K562 (cell line): ENCODE data around the gene DAZAP1. TPM values are rescaled to one million over a fixed set of nuclear protein-coding genes. Genes with fewer than 3 reads are reported as not detected.

Experiments
- ATAC-seq: fragments of 200-7000 bp; cut with Tn5 transposase; 3 replicates; pipeline ENCODE4 v1.9.1; 2020; ENCODE audit warnings: moderate library complexity
- BruUV-seq: library from RNA; stranded (reverse); fragments of 400-500 nt; replicated peaks from 2 replicates; lab custom pipeline; 2021; lab: Mats Ljungman, UMichigan
- CTCF ChIA-PET: fragments of 300-600 bp; formaldehyde crosslinking; extraction: SDS; loops from one replicate; lab custom pipeline; 2021; ENCODE audit warnings: low intra/inter-chr PET ratio; lab: Yijun Ruan, JAX
- POLR2A ChIA-PET: fragments of 300-600, 350-650 bp; sonication (Branson Sonifier 250); formaldehyde crosslinking; extraction: SDS; loops from one replicate; lab custom pipeline; 2021; ENCODE audit warnings: antibody characterized with exemption, inconsistent platforms; lab: Yijun Ruan, JAX
- DNase-seq, 4 experiments: peaks; one replicate each; pipeline versions ENCODE4 v3.0.0 to v3.0.0-alpha.2; 2011 to 2018; ENCODE audit warnings: low spot score in 3 of 4, mixed read lengths in 3 of 4; ENCODE audit errors: extremely low read depth in 1 of 4
- FAIRE-seq: peaks from 2 replicates; lab custom pipeline; 2011; peaks lifted over from hg19 to GRCh38; lab: Jason Lieb, UNC
- H2AFZ ChIP-seq: 2 replicates; pipeline ENCODE4 v1.6.0; 2011; ENCODE audit warnings: low read depth, low read length, control low read depth, inconsistent platforms
- H3K27ac ChIP-seq: fragments of 200-600 bp; 3 replicates; pipeline ENCODE4 v1.8.0; 2011; ENCODE audit warnings: low read depth, mild to moderate bottlenecking, control low read depth, inconsistent platforms, low read length, moderate library complexity, mixed read lengths; ENCODE audit errors: extremely low read depth
- H3K27me3 ChIP-seq, 2 experiments: fragments of 300-600 bp in 1 of 2; 2 replicates in 1 of 2; 3 replicates in 1 of 2; pipeline versions ENCODE4 v1.6.0 to v1.8.0; 2011; ENCODE audit warnings: inconsistent platforms in 2 of 2, low read length in 2 of 2, mild to moderate bottlenecking in 1 of 2, mixed read lengths in 1 of 2, moderate library complexity in 1 of 2; ENCODE audit not compliant: control insufficient read depth in 2 of 2, insufficient read depth in 2 of 2
- H3K36me3 ChIP-seq: fragments of 300-600 bp; 3 replicates; pipeline ENCODE4 v1.8.0; 2011; ENCODE audit warnings: mild to moderate bottlenecking, low read length, inconsistent platforms; ENCODE audit not compliant: control insufficient read depth, insufficient read depth
- H3K4me1 ChIP-seq, 2 experiments: fragments of 200-600 bp in 1 of 2; replicated peaks in 1 of 2; 2 replicates in 1 of 2; 3 replicates in 1 of 2; pipeline versions ENCODE4 v1.5.1 to v1.8.0; 2011; ENCODE audit warnings: inconsistent platforms in 2 of 2, low read length in 2 of 2, mild to moderate bottlenecking in 1 of 2, mixed read lengths in 1 of 2, moderate library complexity in 1 of 2; ENCODE audit not compliant: control insufficient read depth in 2 of 2, insufficient read depth in 2 of 2
- H3K4me2 ChIP-seq: 2 replicates; pipeline ENCODE4 v1.6.1; 2011; ENCODE audit warnings: low read length, control low read depth, inconsistent platforms, mixed read lengths; ENCODE audit not compliant: insufficient read depth
- H3K4me3 ChIP-seq: fragments of 200-600 bp; sonication (generic), shearing (Covaris generic); 2 replicates; pipeline ENCODE4 v1.5.1; 2016; ENCODE audit warnings: control low read depth, inconsistent platforms
- H3K79me2 ChIP-seq: fragments of 200-600 bp; 3 replicates; pipeline ENCODE4 v1.8.0; 2011; ENCODE audit warnings: low read length, inconsistent platforms; ENCODE audit not compliant: control insufficient read depth, insufficient read depth
- H3K9ac ChIP-seq, 2 experiments: 2 replicates each; pipeline versions ENCODE4 v1.6.0 to v1.6.1; 2011; ENCODE audit warnings: low read depth in 2 of 2, low read length in 2 of 2, control low read depth in 1 of 2, inconsistent platforms in 1 of 2, mild to moderate bottlenecking in 1 of 2, mixed read lengths in 1 of 2; ENCODE audit not compliant: insufficient read depth in 1 of 2
- H3K9me1 ChIP-seq: one replicate; pipeline ENCODE4 v1.6.0; 2011; ENCODE audit warnings: inconsistent platforms, mild to moderate bottlenecking, low read length, moderate library complexity; ENCODE audit not compliant: control insufficient read depth, insufficient read depth
- H3K9me3 ChIP-seq: replicated peaks from 2 replicates; pipeline ENCODE4 v1.5.1; 2011; ENCODE audit warnings: low read depth, low read length, inconsistent platforms; ENCODE audit not compliant: control insufficient read depth, insufficient read depth
- H4K20me1 ChIP-seq: replicated peaks from 2 replicates; pipeline ENCODE4 v1.6.1; 2011; ENCODE audit warnings: low read length, inconsistent platforms, mixed read lengths; ENCODE audit not compliant: control insufficient read depth, insufficient read depth
- MECOM ChIP-seq: fragments of 250-450 bp; sonication (Bioruptor Pico); IDR thresholded peaks from 2 replicates; pipeline ENCODE4 v1.8.0; 2022; ENCODE audit warnings: inconsistent platforms
- NCOA1 ChIP-seq: fragments of 450-650 bp; IDR thresholded peaks from 2 replicates; pipeline ENCODE4 v1.6.1; 2016; ENCODE audit warnings: low read depth
- POLR2AphosphoS5 ChIP-seq: IDR thresholded peaks from 2 replicates; pipeline ENCODE4 v1.6.1; 2011; ENCODE audit warnings: mild to moderate bottlenecking, low read depth, low read length, moderate library complexity; ENCODE audit not compliant: control insufficient read depth, insufficient read depth
- POLR2G ChIP-seq: fragments of 200-400 bp; formaldehyde crosslinking; IDR thresholded peaks from 2 replicates; pipeline ENCODE4 v1.6.1; 2017; ENCODE audit warnings: low read depth, mild to moderate bottlenecking, antibody characterized with exemption, low read length, moderate library complexity
- RBM22 ChIP-seq: fragments of 200-400 bp; formaldehyde crosslinking; IDR thresholded peaks from 2 replicates; pipeline ENCODE4 v1.6.1; 2018; ENCODE audit warnings: low read length, low read depth; ENCODE audit not compliant: poor library complexity, severe bottlenecking
- SMARCE1 ChIP-seq: fragments of 450-650 bp; IDR thresholded peaks from 2 replicates; pipeline ENCODE4 v1.7.1; 2016; ENCODE audit warnings: mild to moderate bottlenecking
- ZNF41 ChIP-seq: fragments of 250-450 bp; sonication (Bioruptor Pico); conservative IDR thresholded peaks from 2 replicates; pipeline ENCODE4 v1.4.0; 2020; ENCODE audit warnings: mild to moderate bottlenecking
- WGBS: fragments of 100-300 bp; shearing (Covaris generic); methylation state at CpG from one replicate; pipeline ENCODE4 v1.1.6; 2016; ENCODE audit warnings: low coverage, mixed read lengths; ENCODE audit not compliant: insufficient coverage; ENCODE audit errors: missing lambda C conversion rate; 5-methylcytosine and 5-hydroxymethylcytosine counted together
- in situ Hi-C: fragments of 300-500 bp; cut with MboI; formaldehyde crosslinking; loops from 4 replicates; pipeline ENCODE4 v1.15.0; 2018; ENCODE audit warnings: inconsistent platforms, mixed read lengths
- intact Hi-C: fragments of 100-400 bp; cut with micrococcal nuclease; formaldehyde crosslinking; loops from 2 replicates; pipeline ENCODE4 v1.14.2; 2022
- polyA plus RNA-seq, 8 experiments: library from polyadenylated mRNA; depleted of rRNA in 4 of 8; stranded (reverse) in 5 of 8; unstranded in 3 of 8; fragments of >200 nt; fragmentation: Nextera tagmentation in 2 of 8; fragmentation: Illumina TruSeq in 1 of 8; extraction: Ambion mirVana in 2 of 8; extraction: Trizol in 1 of 8; gene quantifications; 2 replicates each; pipeline versions ENCODE4 v1.2.1 to v1.2.3, GENCODE V29; 2011 to 2014; ENCODE audit warnings: inconsistent platforms in 1 of 8, missing spikeins in 1 of 8
- total RNA-seq, 7 experiments: library from RNA; depleted of rRNA in 6 of 7; stranded (reverse); fragments of >200 nt in 6 of 7; fragmentation: Illumina TruSeq in 2 of 7; extraction: Trizol in 2 of 7; gene quantifications; 2 replicates each; pipeline versions ENCODE4 v1.2.1 to v1.2.3, GENCODE V29; 2011 to 2021; ENCODE audit warnings: low replicate concordance in 1 of 7

Gene DAZAP1
- total and polyA plus RNA-seq, 9 of the 15 experiments (the other 6 are each of a cell fraction or from before 2014, with no cell fraction given), result 10.8 to 289 (median 142) TPM

DNA sequence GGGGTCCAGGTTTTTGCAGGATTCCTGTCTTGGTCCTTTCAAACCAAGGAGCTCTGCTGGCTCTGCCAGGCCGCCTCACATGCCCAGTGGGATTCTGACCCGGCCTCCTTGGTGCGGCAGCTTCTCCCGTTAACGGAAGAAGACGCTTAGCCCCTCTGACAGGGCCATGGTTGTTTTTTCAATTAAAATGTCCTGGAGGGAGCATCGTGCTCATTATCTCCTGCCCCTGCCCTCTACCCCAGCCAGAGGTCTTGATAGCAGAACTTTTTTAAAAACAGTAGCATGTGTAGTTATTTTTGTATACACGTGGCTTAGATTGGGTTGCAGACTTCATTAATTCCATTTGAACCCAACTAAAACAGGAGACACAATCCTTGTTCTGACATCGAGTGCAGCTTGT lies 19.4 kb downstream of the DAZAP1 start:
- intact Hi-C loops, result no loop called here
- H3K9ac ChIP-seq, result 0 out of 4 replicates have a peak overlapping the region, but pooled peaks of 1 of the 2 experiments have one; percentile 59
- H3K4me1 ChIP-seq, result peaks cover 0 to 53% of the 10 kb centered on the region in 2 experiments; a peak in 2 of 5 replicates
- H2AFZ ChIP-seq, result no peak overlapping the region
- BruUV-seq, result no TSS peak
- no peak overlapping the region for H3K4me2 ChIP-seq
- H3K36me3 ChIP-seq, result peaks cover 92% of the 10 kb centered on the region
- 86% methylated on average over 9 of the region's 9 CpGs for WGBS
- DNase-seq (no peak), ATAC-seq (no peak), FAIRE-seq (no peak)
- TF ChIP-seq NCOA1, result no peak
- peak; percentile 8; the same call in 1 of the 2 replicates for TF ChIP-seq POLR2AphosphoS5
- no peak for TF ChIP-seq SMARCE1
- no peak for TF ChIP-seq ZNF41
- no peaks in the 10 kb centered on the region for H3K27me3 ChIP-seq
- in situ Hi-C loops, result no loop called here
- ChIA-PET POLR2A (interaction anchor here (1.4 to 1.6 kb wide), 3 partner anchors 9 to 14 kb away, joined by 4 to 6 read pairs (median 5); no protein-coding TSS in a partner anchor), CTCF (no interaction called here)
- H3K9me3 ChIP-seq, result no peaks in the 10 kb centered on the region
- H3K4me3 ChIP-seq, result no peak overlapping the region
- peaks cover 14% of the 10 kb centered on the region for H4K20me1 ChIP-seq
- no peak overlapping the region for H3K27ac ChIP-seq
- H3K79me2 ChIP-seq, result peaks cover 49% of the 10 kb centered on the region
- H3K9me1 ChIP-seq, result peaks cover 4% of the 10 kb centered on the region

DNA sequence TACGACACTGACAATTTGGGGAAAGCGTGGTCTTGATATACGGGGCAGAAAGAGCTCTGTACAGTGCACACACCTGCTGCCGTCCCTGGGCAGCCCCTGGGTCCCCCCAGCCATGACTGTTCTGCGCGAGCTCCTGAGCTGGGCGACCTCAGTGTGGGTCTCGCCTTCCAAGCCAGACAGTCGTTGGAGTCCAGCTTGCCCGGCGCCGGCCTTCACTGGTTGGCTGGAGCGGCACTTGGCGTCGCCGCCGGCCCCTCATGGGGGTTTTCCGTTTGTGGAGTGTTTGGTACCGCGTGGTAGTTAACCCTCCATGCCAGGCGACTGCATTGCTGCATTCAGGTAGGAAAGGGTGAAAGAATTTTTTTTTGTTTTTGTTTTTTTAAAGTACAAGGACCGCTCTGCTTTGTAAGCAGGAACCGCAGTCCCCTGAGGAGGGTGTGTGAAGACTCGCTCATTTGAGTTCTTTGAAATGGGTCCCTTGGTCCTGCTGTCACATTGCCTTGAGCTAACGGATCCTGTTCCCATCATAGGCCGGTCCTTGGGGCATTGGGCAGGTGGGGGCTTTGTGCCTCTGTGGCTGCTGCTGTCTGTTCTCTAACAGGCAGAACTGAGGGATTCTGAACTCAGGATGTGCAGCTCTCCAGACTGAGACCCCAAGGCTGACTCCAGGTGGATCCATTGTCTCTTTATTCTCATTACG lies 20.0 kb downstream of the DAZAP1 start:
- ChIA-PET CTCF (no interaction called here), POLR2A (interaction anchor here (0.7 to 1.6 kb wide), 4 partner anchors 9 to 14 kb away, joined by 3 to 6 read pairs (median 4); no protein-coding TSS in a partner anchor)
- Histone ChIP-seq H3K27ac (no peak overlapping the region), H4K20me1 (peaks cover 18% of the 10 kb centered on the region), H3K27me3 (no peaks in the 10 kb centered on the region), H3K4me2 (no peak overlapping the region), H3K9me3 (no peaks in the 10 kb centered on the region), H3K9ac (0 out of 4 replicates have a peak overlapping the region, but pooled peaks of 1 of the 2 experiments have one; percentile 59)
- DNase-seq (no peak), FAIRE-seq (no peak), ATAC-seq (no peak)
- 95% methylated on average over 23 of the region's 27 CpGs for WGBS
- intact Hi-C loops, result no loop called here
- TF ChIP-seq POLR2G, result peak; percentile 73
- peak; percentile 86 for TF ChIP-seq RBM22
- no peak for TF ChIP-seq MECOM
- TF ChIP-seq, all 486 proteins: peak for 2
- Histone ChIP-seq H3K36me3 (peaks cover 92% of the 10 kb centered on the region), H2AFZ (no peak overlapping the region), H3K4me1 (peaks cover 0 to 51% of the 10 kb centered on the region in 2 experiments; a peak in 2 of 5 replicates), H3K79me2 (peaks cover 45% of the 10 kb centered on the region), H3K4me3 (no peak overlapping the region), H3K9me1 (peaks cover 5% of the 10 kb centered on the region)
- BruUV-seq, result no TSS peak
- in situ Hi-C loops, result no loop called here
